Activated CD4-positive, alpha-beta T cell treated with anti-CD3 and anti-CD28 coated beads for 24 hours (primary cell): ENCODE data around the gene NXPE2.

Source experiments
- DNase-seq, 2 donors: peaks; one replicate each; pipeline ENCODE4 v3.0.0-alpha.2; 2020; ENCODE audit warnings: low read depth in 2 of 2

The NXPE2 gene

DNA sequence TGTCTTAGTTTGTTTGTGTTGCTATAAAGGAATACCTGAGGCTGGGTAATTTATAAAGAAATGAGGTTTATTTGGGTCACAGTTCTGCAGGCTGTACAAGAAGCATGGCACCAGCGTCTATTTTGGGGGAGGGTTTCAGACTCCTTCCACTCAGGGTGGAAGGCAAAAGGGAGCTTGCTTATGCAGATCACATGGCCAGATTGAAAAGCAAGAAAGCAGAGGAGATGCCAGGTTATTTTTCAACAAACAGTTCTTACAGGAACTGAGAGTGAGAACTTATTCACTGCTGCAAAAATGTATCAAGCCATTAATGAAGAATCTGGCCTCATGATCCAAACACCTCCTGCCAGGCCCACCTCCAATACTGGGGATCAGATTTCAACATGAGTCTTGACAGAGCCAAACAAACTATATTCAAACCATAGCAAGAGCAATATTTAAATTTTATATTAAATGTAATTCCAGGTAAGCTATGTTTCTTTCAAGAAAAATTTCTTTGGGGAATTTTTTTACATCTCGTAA lies 66.9 kb downstream of the NXPE2 start:
- DNase-seq: no peak

GRCh38 chr11:114746013-114746412 lies 67.7 kb downstream of the NXPE2 start:
- no peak for DNase-seq
